ENCODE data around the gene AHCTF1.
A peak's percentile ranks its signal among the peaks of the same experiment; 100 is the strongest.

AHCTF1 gene

GRCh38 chr1:246798606-246799496, 132.9 kb downstream of the AHCTF1 start:
- peak; percentile 34 for DNase-seq (ENCODE audit: low spot score)

- DNase-seq (ENCODE audit: low spot score) = no peak
These were observed 133.6 kb downstream of the AHCTF1 start for GRCh38 chr1:246798107-246798506.

GRCh38 chr1:246797597-246797996, 134.2 kb downstream of the AHCTF1 start:
- no peak for DNase-seq (ENCODE audit: low spot score)

GRCh38 chr1:246797157-246797556, 134.6 kb downstream of the AHCTF1 start:
- DNase-seq (ENCODE audit: low spot score) = no peak

GRCh38 chr1:246795906-246796694, 135.6 kb downstream of the AHCTF1 start:
- DNase-seq (ENCODE audit: low spot score) = no peak

GRCh38 chr1:246794828-246795671, 136.7 kb downstream of the AHCTF1 start:
- DNase-seq (ENCODE audit: low spot score) = peak; percentile 11

- no peak for DNase-seq (ENCODE audit: low spot score)
These were observed 137.5 kb downstream of the AHCTF1 start for GRCh38 chr1:246794048-246794827.

- DNase-seq (ENCODE audit: low spot score) = no peak
These were observed 138.3 kb downstream of the AHCTF1 start for GRCh38 chr1:246793356-246793896.

- no peak for DNase-seq (ENCODE audit: low spot score)
These were observed 139.1 kb downstream of the AHCTF1 start for GRCh38 chr1:246792603-246793002.

GRCh38 chr1:246791303-246791918, 140.3 kb downstream of the AHCTF1 start:
- no peak for DNase-seq (ENCODE audit: low spot score)

- no peak for DNase-seq (ENCODE audit: low spot score)
These were observed 140.9 kb downstream of the AHCTF1 start for GRCh38 chr1:246790833-246791232.

GRCh38 chr1:246790364-246790763, 141.4 kb downstream of the AHCTF1 start:
- no peak for DNase-seq (ENCODE audit: low spot score)

GRCh38 chr1:246789454-246790339, 142.1 kb downstream of the AHCTF1 start:
- no peak for DNase-seq (ENCODE audit: low spot score)

All from cerebellar cortex (tissue), 1 donor.